AG04450 (cell line): ENCODE results near the gene STS. TPM values are rescaled to one million over a fixed set of nuclear protein-coding genes. Genes with fewer than 3 reads are reported as not detected.
A peak's percentile ranks its signal among the peaks of the same experiment; 100 is the strongest.

Experiments used
- CTCF ChIA-PET: fragments of 300-600, 350-600 bp; formaldehyde crosslinking; extraction: SDS; loops from one replicate; lab custom pipeline; 2022; ENCODE audit warnings: antibody characterized with exemption, inconsistent platforms; lab: Charles Lee
- POLR2A ChIA-PET: fragments of 350-600 bp; formaldehyde crosslinking; extraction: SDS; loops from one replicate; lab custom pipeline; 2021; ENCODE audit warnings: antibody characterized with exemption, inconsistent platforms; lab: Yijun Ruan, JAX
- DNase-seq: peaks from one replicate; pipeline ENCODE4 v3.0.0-alpha.2; 2011; ENCODE audit warnings: low read depth, low spot score
- H3K27ac ChIP-seq: one replicate; pipeline ENCODE4 v1.5.1; 2012; ENCODE audit warnings: low read depth, low read length, control low read depth
- H3K27me3 ChIP-seq: one replicate; pipeline ENCODE4 v1.6.0; 2012; ENCODE audit warnings: low read length; ENCODE audit not compliant: control insufficient read depth, insufficient read depth
- H3K4me3 ChIP-seq: 2 replicates; pipeline ENCODE4 v1.5.1; 2011; ENCODE audit warnings: mild to moderate bottlenecking, low read depth, low read length, control low read depth
- H3K9me3 ChIP-seq: 2 replicates; pipeline ENCODE4 v1.5.1; 2012; ENCODE audit warnings: low read length; ENCODE audit not compliant: control insufficient read depth, insufficient read depth
- CTCF ChIP-seq: IDR thresholded peaks from 2 replicates; pipeline ENCODE4 v1.5.1; 2011; ENCODE audit warnings: low read depth, low read length, control low read depth, inconsistent platforms
- polyA minus RNA-seq: library from RNA; depleted of rRNA, polyadenylated mRNA; stranded (reverse); fragments of >200 nt; gene quantifications from 2 replicates; pipeline ENCODE4 v1.2.3, GENCODE V29; 2011; rRNA and poly(A)+ RNA removed
- polyA plus RNA-seq: library from polyadenylated mRNA; depleted of rRNA; stranded (reverse); fragments of >200 nt; gene quantifications from 2 replicates; pipeline ENCODE4 v1.2.3, GENCODE V29; 2011; rRNA removed

Gene STS
- polyA plus RNA-seq (4.6 and 5.0 TPM in 2 replicates), polyA minus RNA-seq (5.3 and 5.8 TPM in 2 replicates)

GRCh38 chrX:7147413-7147977, at the start of gene STS:
Gene STS (plus strand): TSS chrX:7147712. CDS start chrX:7253200, 105,488 bp downstream.
- Histone ChIP-seq H3K9me3 (no peaks in the 10 kb centered on the region), H3K4me3 (peak within 1 kb of the TSS; percentile 84), H3K27ac (peak within 1 kb of the TSS; percentile 81), H3K27me3 (no peaks in the 10 kb centered on the region)
- ChIA-PET POLR2A (no interaction called here), CTCF (interaction anchor here (1.4 kb wide), 1 partner anchor 14 kb away, joined by 3 read pairs; no protein-coding TSS in a partner anchor)
- DNase-seq: no peak
- TF ChIP-seq CTCF: no peak

- TF ChIP-seq CTCF: no peak
- Histone ChIP-seq H3K9me3 (no peaks in the 10 kb centered on the region), H3K4me3 (no peak overlapping the region), H3K27me3 (no peaks in the 10 kb centered on the region), H3K27ac (no peak overlapping the region)
- CTCF ChIA-PET: no interaction called here
- DNase-seq: no peak
- POLR2A ChIA-PET: no interaction called here
Observed at GRCh38 chrX:7100022-7100421, 47.5 kb upstream of the STS start.

GRCh38 chrX:7102119-7102518, 45.4 kb upstream of the STS start:
- POLR2A ChIA-PET: interaction anchor here (0.7 kb wide), 1 partner anchor 21 kb away, joined by 7 read pairs; no protein-coding TSS in a partner anchor
- no peaks in the 10 kb centered on the region for H3K27me3 ChIP-seq
- no peak for TF ChIP-seq CTCF
- no peak overlapping the region for H3K27ac ChIP-seq
- no peak overlapping the region for H3K4me3 ChIP-seq
- CTCF ChIA-PET: no interaction called here
- DNase-seq: no peak
- no peaks in the 10 kb centered on the region for H3K9me3 ChIP-seq

GRCh38 chrX:7106649-7107048, 40.9 kb upstream of the STS start:
- H3K9me3 ChIP-seq: no peaks in the 10 kb centered on the region
- H3K27ac ChIP-seq: no peak overlapping the region
- no peak for DNase-seq
- ChIA-PET CTCF (no interaction called here), POLR2A (no interaction called here)
- no peak for TF ChIP-seq CTCF
- no peaks in the 10 kb centered on the region for H3K27me3 ChIP-seq
- H3K4me3 ChIP-seq: no peak overlapping the region

- Histone ChIP-seq H3K27ac (no peak overlapping the region), H3K4me3 (no peak overlapping the region), H3K27me3 (no peaks in the 10 kb centered on the region), H3K9me3 (no peaks in the 10 kb centered on the region)
- ChIA-PET CTCF (no interaction called here), POLR2A (no interaction called here)
- no peak for DNase-seq
- TF ChIP-seq CTCF: no peak
Observed at GRCh38 chrX:7108030-7108429, 39.5 kb upstream of the STS start.
